NCI-H2029 treated with DMSO at 0.1 percent for 48 hours (cell line): ENCODE data around the gene WWOX.

Experiments used
- DNase-seq: peaks from one replicate; lab custom pipeline; 2025; lab: John Stamatoyannopoulos, UW

Gene WWOX

DNA sequence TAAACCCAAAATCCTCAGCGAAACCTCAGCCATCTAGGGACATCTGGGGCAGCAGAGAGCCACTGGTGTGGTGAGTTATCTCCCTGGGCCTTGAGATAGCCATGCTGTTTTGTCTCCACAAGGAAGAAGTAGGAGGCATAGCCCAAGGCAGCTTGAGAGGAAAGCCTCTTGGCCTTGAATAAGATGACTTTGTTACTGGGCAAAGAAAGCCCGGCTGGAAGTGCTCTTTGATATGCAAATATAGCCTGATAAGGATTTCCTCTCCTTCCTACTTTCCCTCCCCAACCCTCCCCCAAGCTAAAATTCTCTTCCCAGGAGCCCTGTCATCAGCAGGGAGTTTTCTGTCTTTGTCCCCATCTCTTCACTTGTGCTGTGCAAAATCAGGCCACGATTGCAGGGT lies 806.7 kb downstream of the WWOX start:
- no peak for DNase-seq

GRCh38 chr16:78909226-78909625 lies 809.8 kb downstream of the WWOX start:
- no peak for DNase-seq

- no peak for DNase-seq
Measured at GRCh38 chr16:78915811-78916345, 816.4 kb downstream of the WWOX start.

- DNase-seq, result no peak
Measured at GRCh38 chr16:78916928-78917545, 817.6 kb downstream of the WWOX start.

GRCh38 chr16:78918805-78919305 lies 819.4 kb downstream of the WWOX start:
- no peak for DNase-seq

DNA sequence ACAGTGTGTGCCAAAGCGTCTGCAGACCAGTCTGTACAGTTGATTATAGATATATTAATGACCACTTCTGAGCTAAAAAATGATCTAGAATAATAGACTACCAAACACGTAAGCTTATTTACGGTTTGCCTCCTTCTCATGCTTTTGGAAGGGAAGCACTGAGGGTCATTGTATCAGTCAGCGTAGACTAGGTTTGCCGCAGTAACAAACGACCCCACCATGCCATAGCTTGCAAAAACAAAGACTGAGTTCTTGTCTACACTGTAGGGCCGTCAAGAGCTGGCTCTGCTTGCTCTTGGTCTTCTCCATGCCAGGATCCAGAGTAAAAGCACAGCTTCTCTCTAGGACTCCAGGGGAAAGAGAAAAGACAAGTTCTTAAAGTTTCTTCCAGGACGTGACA lies 820.4 kb downstream of the WWOX start:
- DNase-seq, result no peak

- DNase-seq, result no peak
Measured at GRCh38 chr16:78920621-78921020, 821.2 kb downstream of the WWOX start.

GRCh38 chr16:78925083-78925767 lies 825.8 kb downstream of the WWOX start:
- DNase-seq, result no peak

DNA sequence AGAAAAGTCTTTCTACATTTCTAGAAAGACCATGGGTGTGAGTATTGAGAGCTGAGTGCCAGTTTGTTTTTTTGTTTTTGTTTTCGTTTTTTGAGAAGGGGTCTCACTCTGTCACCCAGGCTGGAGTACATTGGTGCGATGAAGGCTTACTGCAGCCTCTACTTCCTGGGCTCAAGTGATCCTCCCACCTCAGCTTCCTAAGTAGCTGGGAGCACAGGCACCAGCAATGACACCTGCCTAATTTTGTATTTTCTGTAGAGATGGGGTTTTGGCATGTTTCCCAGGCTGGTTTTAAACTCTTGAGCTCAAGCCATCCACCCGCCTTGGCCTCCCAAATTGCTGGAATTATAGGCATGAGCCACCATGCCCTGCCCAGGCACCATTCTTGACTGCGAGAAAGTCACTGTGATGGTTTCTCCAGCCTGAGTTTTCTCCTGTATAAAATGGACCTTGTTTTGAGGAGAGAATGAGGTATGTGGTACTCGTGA lies 827.3 kb downstream of the WWOX start:
- peak; percentile 25 for DNase-seq

DNA sequence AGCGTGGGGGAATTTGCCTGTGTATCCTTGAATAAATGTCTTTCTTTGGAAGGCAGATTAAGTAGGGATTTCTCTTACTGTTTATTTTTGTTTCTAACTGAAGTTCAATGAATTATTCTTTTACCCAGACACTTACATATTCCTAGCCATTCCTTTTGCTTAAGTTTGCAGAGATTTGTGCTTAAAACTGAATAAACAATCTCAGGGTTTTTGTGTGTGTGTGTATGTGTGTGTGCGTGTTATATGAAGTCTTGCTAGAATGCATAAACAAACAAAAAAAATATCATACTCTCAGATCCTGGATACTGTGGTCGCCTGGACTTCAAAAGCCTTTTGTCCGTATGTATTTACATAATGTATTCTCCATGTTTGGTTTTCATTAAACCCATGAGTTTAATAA lies 828.3 kb downstream of the WWOX start:
- DNase-seq, result no peak

DNA sequence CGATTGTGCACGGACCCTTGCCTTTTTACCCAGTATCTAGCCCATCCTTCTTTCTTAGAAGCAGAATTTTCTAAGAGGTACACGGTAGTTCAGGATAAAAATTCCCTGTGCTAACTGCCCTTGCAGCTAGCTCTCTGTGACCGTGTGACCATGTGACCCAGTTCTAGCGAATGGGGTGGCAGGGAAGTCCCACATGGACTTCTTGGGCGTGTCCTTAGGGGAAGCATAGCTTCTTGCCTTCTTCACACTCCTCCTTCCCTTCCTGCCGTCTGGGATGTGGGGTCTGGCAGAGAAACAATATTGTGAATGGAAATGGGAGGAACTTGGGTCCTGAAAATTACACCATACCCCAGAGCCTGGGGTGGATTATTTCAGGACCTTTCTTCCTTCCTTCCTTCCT lies 830.4 kb downstream of the WWOX start:
- DNase-seq, result no peak

- DNase-seq, result no peak
Measured at GRCh38 chr16:78930561-78930960, 831.1 kb downstream of the WWOX start.

- no peak for DNase-seq
Measured at GRCh38 chr16:78931267-78931666, 831.8 kb downstream of the WWOX start.

DNA sequence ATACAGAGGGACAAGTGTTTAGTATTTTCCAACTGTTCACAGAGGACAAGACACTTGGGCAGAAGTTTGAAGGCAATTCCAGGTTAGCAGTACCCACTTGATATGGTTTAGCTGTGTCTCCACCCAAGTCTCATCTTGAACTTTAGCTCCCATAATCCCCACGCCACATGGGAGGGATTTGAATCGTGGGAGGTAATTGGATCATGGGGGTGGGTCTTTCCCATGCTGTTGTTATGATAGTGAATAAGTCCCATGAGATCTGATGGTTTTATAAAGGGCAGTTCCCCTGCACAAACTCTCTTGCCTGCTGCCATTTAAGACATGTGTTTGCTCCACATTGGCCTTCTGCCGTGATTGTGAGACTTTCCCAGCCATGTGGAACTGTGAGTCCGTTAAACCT lies 832.2 kb downstream of the WWOX start:
- DNase-seq, result no peak

DNA sequence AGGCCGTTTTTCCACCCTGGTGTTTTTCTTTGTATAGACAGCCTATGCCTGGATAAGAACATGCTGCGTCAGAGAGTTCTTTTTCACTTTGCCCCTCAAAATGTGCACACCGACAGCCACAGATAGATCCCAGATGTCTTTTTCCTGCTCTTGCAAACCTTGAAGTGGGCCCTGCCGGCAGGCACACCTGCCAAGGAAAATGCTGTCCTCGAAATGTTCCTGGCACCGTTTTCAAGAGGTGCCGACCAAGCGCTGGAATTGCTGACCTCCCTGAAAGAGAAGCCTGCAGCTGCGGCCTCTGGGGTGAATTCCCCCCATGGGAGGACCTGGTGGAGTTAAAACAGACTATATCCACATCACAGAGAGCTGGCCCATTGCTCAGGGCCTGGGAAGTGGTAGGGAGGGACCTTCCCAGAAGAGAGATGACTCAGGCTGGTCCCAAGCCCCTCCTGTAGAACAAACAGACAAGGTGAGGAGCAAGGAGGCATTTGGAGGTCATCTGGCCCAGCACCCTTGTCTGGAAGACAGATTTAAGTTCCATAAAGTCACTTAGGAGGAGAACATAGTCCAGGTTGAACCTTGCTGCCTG lies 833.0 kb downstream of the WWOX start:
- no peak for DNase-seq

DNA sequence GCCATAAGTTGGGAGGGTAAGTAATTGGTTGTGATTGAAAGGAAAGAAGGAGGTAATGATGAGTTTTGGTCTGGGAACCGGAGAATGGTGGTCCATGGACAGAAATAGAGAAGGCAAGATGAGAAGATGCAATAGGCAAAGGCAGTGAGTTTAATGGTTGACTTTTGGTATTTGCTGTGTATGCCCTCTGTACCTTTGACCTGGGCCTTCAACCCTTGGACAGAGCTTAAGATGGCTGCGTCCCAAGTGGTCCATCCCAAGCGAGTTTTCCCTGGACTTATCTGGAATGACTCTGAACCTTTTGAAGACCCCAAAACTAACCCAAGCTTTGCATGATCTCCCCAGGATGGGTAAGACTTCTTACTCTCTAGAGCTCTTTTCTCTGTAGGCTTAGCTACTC lies 836.6 kb downstream of the WWOX start:
- DNase-seq, result no peak

DNA sequence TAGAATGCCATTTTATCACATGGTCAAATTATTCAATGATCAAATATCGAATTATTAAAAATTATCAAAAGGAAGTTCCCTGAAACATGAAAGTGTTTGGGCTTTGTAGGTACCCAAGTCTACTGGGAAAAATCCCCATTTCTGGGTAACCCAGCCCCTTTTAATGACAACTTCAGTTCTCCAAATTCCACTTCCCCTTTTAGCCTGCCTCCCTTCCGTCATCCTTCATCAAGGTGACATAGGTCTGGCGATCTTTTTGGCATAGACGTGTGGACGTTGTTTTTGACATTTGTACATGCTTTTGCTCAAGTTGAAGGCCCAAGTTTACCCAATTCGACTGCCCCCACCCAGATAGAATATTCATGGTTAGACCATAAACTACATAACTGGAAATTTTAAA lies 840.1 kb downstream of the WWOX start:
- DNase-seq, result no peak

- DNase-seq, result no peak
Measured at GRCh38 chr16:78942625-78943245, 843.3 kb downstream of the WWOX start.

GRCh38 chr16:78945336-78945735 lies 845.9 kb downstream of the WWOX start:
- no peak for DNase-seq

DNA sequence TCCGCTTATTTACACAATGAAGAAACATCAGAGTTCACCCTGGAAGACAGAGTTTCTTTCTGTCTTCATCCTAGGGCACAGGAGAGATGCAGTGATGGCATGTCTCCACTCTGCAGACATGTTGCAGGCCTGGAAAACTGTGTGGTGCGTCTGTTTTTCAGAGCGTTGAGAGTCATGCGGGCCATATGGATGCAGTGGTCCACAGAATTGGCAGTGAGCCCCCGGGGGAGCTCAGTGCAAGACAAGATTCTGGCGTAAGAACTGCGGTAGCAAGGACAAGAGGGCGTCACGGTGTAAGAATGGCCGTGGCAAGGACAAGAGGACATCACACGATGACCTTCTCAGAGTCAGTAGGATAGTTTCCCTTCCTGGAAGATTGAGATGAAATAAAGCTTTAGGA lies 847.1 kb downstream of the WWOX start:
- no peak for DNase-seq

DNA sequence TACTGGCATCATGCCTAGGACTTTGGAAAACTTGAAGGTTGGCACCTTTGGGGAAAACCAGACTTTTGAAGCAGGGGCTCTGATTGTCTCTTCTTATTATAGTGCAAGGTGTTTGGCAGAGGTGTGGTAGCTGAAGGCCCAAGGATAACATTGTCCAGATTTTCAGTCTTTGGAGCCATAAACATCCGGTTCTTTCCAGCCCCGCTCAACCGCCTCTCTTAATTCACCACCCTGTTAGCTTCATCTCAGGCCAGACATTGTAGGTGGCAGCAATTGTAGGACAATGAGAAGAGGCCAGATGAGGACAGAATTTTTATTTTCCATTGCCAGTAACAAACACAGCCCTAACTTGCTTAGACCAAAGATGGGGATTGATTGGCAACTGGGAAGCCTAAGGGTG lies 851.3 kb downstream of the WWOX start:
- no peak for DNase-seq

DNA sequence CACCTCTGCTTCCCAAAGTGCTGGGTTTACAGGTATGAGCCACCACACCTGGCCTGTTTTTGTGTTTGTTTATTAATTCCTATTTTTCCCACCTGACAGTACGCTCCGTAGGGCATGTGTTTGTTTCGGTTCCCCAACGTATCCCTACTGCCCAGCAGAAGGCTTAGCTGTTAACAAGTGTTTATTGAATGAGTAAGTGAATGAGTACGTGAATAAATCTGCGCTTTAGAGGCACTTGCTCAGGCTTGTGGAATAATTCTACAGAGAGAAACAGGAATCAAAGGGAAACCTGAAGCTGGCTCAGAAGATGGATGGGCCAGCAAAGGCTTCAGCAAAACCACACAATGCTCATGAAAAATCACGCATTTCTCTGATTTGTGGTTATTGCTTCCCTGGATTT lies 853.2 kb downstream of the WWOX start:
- DNase-seq, result no peak

GRCh38 chr16:78953526-78953925 lies 854.1 kb downstream of the WWOX start:
- DNase-seq, result no peak
